Natural killer cell (primary cell): ENCODE results near the gene ARID4B. TPM values are rescaled to one million over a fixed set of nuclear protein-coding genes. Genes with fewer than 3 reads are reported as not detected.
A peak's percentile ranks its signal among the peaks of the same experiment; 100 is the strongest.
"Not testable (repeated sequence)": the region's sequence is repeated elsewhere in the genome, so short reads cannot be mapped to it uniquely, and the experiment has no call there.

Experiments used
- ATAC-seq, 3 donors: fragments of 150-1000 bp in 2 of 3; fragments of 200-7000 bp in 1 of 3; cut with Tn5 transposase; 1 replicate in 1 of 3; 2 replicates in 2 of 3; pipeline ENCODE4 v1.10.0; 2021; ENCODE audit warnings: mild to moderate bottlenecking in 2 of 3, moderate library complexity in 2 of 3
- DNase-seq, 2 donors: peaks; one replicate each; pipeline versions ENCODE4 v3.0.0 to v3.0.0-alpha.2; 2013 to 2021; ENCODE audit warnings: mixed read lengths in 1 of 2
- H3K27ac ChIP-seq: one replicate; pipeline ENCODE4 v1.5.1; 2013; ENCODE audit warnings: mild to moderate bottlenecking, low read length
- H3K27me3 ChIP-seq: one replicate; pipeline ENCODE4 v1.6.1; 2013; ENCODE audit warnings: low read length; ENCODE audit not compliant: control insufficient read depth, insufficient read depth
- H3K36me3 ChIP-seq: one replicate; pipeline ENCODE4 v1.6.1; 2013; ENCODE audit warnings: low read length; ENCODE audit not compliant: control insufficient read depth, insufficient read depth
- H3K4me1 ChIP-seq: one replicate; pipeline ENCODE4 v1.6.1; 2013; ENCODE audit warnings: low read length; ENCODE audit not compliant: control insufficient read depth, insufficient read depth
- H3K4me3 ChIP-seq: one replicate; pipeline ENCODE4 v1.5.1; 2013; ENCODE audit warnings: low read length
- H3K9me3 ChIP-seq: one replicate; pipeline ENCODE4 v1.6.1; 2013; ENCODE audit warnings: low read length; ENCODE audit not compliant: control insufficient read depth, insufficient read depth
- H3K27ac Mint-ChIP-seq, 2 donors: one replicate each; pipeline ENCODE4 v1.8.0; 2022; ENCODE audit warnings: mild to moderate bottlenecking in 2 of 2, mixed read lengths in 2 of 2, moderate library complexity in 1 of 2
- H3K27me3 Mint-ChIP-seq, 2 donors: one replicate each; pipeline ENCODE4 v1.8.0; 2022; ENCODE audit warnings: low read depth in 2 of 2, mixed read lengths in 2 of 2
- H3K36me3 Mint-ChIP-seq: one replicate; pipeline ENCODE4 v1.8.0; 2022; ENCODE audit warnings: mixed read lengths
- H3K4me1 Mint-ChIP-seq, 2 donors: one replicate each; pipeline ENCODE4 v1.8.0; 2022; ENCODE audit warnings: mixed read lengths in 2 of 2
- H3K4me3 Mint-ChIP-seq: one replicate; pipeline ENCODE4 v1.8.0; 2022; ENCODE audit warnings: mild to moderate bottlenecking, moderate library complexity, mixed read lengths
- H3K9me3 Mint-ChIP-seq, 2 donors: one replicate each; pipeline ENCODE4 v1.8.0; 2022; ENCODE audit warnings: mixed read lengths in 2 of 2
- CTCF ChIP-seq: fragments of 200-600 bp; IDR thresholded peaks from one replicate; pipeline ENCODE4 v1.8.0; 2022; ENCODE audit warnings: antibody characterized with exemption
- WGBS: methylation state at CpG from one replicate; pipeline ENCODE4 v1.1.7; 2013; ENCODE audit warnings: missing lambda C conversion rate; ENCODE audit not compliant: insufficient coverage; 5-methylcytosine and 5-hydroxymethylcytosine counted together
- intact Hi-C: fragments of 100-400 bp; cut with micrococcal nuclease; formaldehyde crosslinking; loops from one replicate; pipeline ENCODE4 v1.14.2; 2022
- total RNA-seq, 4 donors: library from RNA; stranded (reverse); fragments of 120-200 nt in 1 of 4; gene quantifications; one replicate each; pipeline versions ENCODE4 v1.2.3 to v1.2.4, GENCODE V29; 2013 to 2022

The ARID4B gene
- total RNA-seq, 3 donors from 2014 or later (not counting 1 experiment from before 2014, with no cell fraction given) = 161 to 189 (median 178) TPM

GRCh38 chr1:235264327-235264726, 63.7 kb downstream of the ARID4B start:
- H3K36me3 Mint-ChIP-seq = no peaks in the 10 kb centered on the region
- TF ChIP-seq CTCF = no peak
- Histone ChIP-seq H3K9me3 (no peaks in the 10 kb centered on the region), H3K27ac (no peak overlapping the region), H3K27me3 (no peaks in the 10 kb centered on the region), H3K4me1 (peaks cover 24% of the 10 kb centered on the region), H3K36me3 (peaks cover 7% of the 10 kb centered on the region), H3K4me3 (no peak overlapping the region)
- H3K4me1 Mint-ChIP-seq = peaks cover 79 to 82% of the 10 kb centered on the region in 2 donors
- intact Hi-C loops = no loop called here
- peak in 1 of 3 donors; percentile 13 for ATAC-seq
- H3K4me3 Mint-ChIP-seq = peak overlapping the region; percentile 40
- H3K27ac Mint-ChIP-seq = peak overlapping the region; percentile 46 to 51
- DNase-seq = no peak
- no peaks in the 10 kb centered on the region for H3K9me3 Mint-ChIP-seq
- no peaks in the 10 kb centered on the region for H3K27me3 Mint-ChIP-seq

GRCh38 chr1:235262539-235262938, 65.4 kb downstream of the ARID4B start:
- intact Hi-C loops = no loop called here
- Mint-ChIP-seq H3K9me3 (no peaks in the 10 kb centered on the region), H3K4me3 (no peak overlapping the region), H3K36me3 (no peaks in the 10 kb centered on the region), H3K27me3 (no peaks in the 10 kb centered on the region), H3K4me1 (peaks cover 76 to 82% of the 10 kb centered on the region in 2 donors), H3K27ac (no peak overlapping the region)
- no peaks in the 10 kb centered on the region for H3K9me3 ChIP-seq
- no peak overlapping the region for H3K4me3 ChIP-seq
- ATAC-seq (no peak), DNase-seq (no peak)
- WGBS = 96% methylated on average over 3 of the region's 3 CpGs
- H3K27me3 ChIP-seq = no peaks in the 10 kb centered on the region
- H3K4me1 ChIP-seq = peaks cover 29% of the 10 kb centered on the region
- peaks cover 10% of the 10 kb centered on the region for H3K36me3 ChIP-seq
- no peak overlapping the region for H3K27ac ChIP-seq
- no peak for TF ChIP-seq CTCF

- WGBS = 95% methylated on average over 4 of the region's 4 CpGs
- TF ChIP-seq CTCF = no peak
- intact Hi-C loops = no loop called here
- Mint-ChIP-seq H3K27ac (peak overlapping the region; percentile 30 to 31), H3K4me3 (no peak overlapping the region), H3K36me3 (no peaks in the 10 kb centered on the region), H3K27me3 (no peaks in the 10 kb centered on the region), H3K4me1 (peaks cover 73 to 78% of the 10 kb centered on the region in 2 donors), H3K9me3 (no peaks in the 10 kb centered on the region)
- Histone ChIP-seq H3K4me3 (no peak overlapping the region), H3K27ac (no peak overlapping the region), H3K9me3 (no peaks in the 10 kb centered on the region), H3K4me1 (peaks cover 28% of the 10 kb centered on the region), H3K36me3 (peaks cover 10% of the 10 kb centered on the region), H3K27me3 (no peaks in the 10 kb centered on the region)
- no peak for DNase-seq
- ATAC-seq = no peak
These were observed 66.7 kb downstream of the ARID4B start for GRCh38 chr1:235261243-235261642.

- Histone ChIP-seq H3K4me3 (no peak overlapping the region), H3K27ac (peak overlapping the region; percentile 49), H3K4me1 (peaks cover 23% of the 10 kb centered on the region), H3K36me3 (peaks cover 10% of the 10 kb centered on the region), H3K27me3 (no peaks in the 10 kb centered on the region), H3K9me3 (no peaks in the 10 kb centered on the region)
- TF ChIP-seq CTCF = peak; percentile 14
- H3K4me1 Mint-ChIP-seq = peaks cover 62 to 65% of the 10 kb centered on the region in 2 donors
- WGBS = 96% methylated on average over 1 of the region's 1 CpG
- H3K27me3 Mint-ChIP-seq = no peaks in the 10 kb centered on the region
- peak overlapping the region; percentile 37 for H3K4me3 Mint-ChIP-seq
- DNase-seq = peak in 1 of 2 donors; percentile 40
- ATAC-seq = peak; percentile 54 to 70 (median 67)
- H3K27ac Mint-ChIP-seq = peak overlapping the region; percentile 47 to 68
- no peaks in the 10 kb centered on the region for H3K9me3 Mint-ChIP-seq
- H3K36me3 Mint-ChIP-seq = no peaks in the 10 kb centered on the region
- intact Hi-C loops = loop anchor here (5.0 kb wide), 1 partner anchor 33 kb away; no protein-coding TSS in a partner anchor
These were observed 68.7 kb downstream of the ARID4B start for GRCh38 chr1:235259133-235259778.

GRCh38 chr1:235258068-235258467, 69.9 kb downstream of the ARID4B start:
- not testable (repeated sequence) for DNase-seq, H3K27ac ChIP-seq, H3K9me3 ChIP-seq, H3K4me3 ChIP-seq, H3K9me3 Mint-ChIP-seq, H3K27me3 ChIP-seq, H3K36me3 Mint-ChIP-seq, ATAC-seq, H3K27me3 Mint-ChIP-seq, H3K36me3 ChIP-seq
- WGBS = 95% methylated on average over 6 of the region's 6 CpGs
- intact Hi-C loops = loop anchor here (5.0 kb wide), 1 partner anchor 34 kb away; no protein-coding TSS in a partner anchor
- H3K27ac Mint-ChIP-seq = peak overlapping the region; percentile 45 to 68
- H3K4me1 Mint-ChIP-seq = peaks cover 52 to 54% of the 10 kb centered on the region in 2 donors
- H3K4me1 ChIP-seq = peaks cover 18% of the 10 kb centered on the region
- peak overlapping the region; percentile 2 for H3K4me3 Mint-ChIP-seq
